Measurements from ENCODE around the gene AP1S3. TPM values are rescaled to one million over a fixed set of nuclear protein-coding genes. Genes with fewer than 3 reads are reported as not detected.

AP1S3 gene
- polyA plus RNA-seq, 1 experiment = 2.9 TPM

DNA sequence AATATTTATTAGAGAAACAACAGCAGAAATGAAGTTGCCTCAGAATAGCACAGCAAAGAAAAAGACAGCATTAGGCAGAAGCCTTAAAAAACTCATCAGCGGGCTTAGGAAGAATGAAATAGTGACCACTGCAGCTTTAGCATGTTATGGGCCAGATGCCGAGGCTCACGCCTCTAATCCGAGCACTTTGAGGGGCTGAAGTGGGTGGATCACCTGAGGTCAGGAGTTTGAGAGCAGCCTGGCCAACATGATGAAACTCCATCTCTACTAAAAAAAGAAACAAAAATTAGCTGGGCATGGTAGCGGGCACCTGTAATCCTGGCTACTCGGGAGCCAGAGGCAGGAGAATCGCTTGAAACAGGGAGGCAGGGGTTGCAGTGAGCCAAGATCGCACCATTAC is 32.4 kb downstream of the AP1S3 start:
- POLR2A ChIA-PET = no interaction called here
- no peak for TF ChIP-seq CTCF (IDR thresholded peaks at IDR 0.05; ENCODE audit: low read depth, low read length)
- DNase-seq (ENCODE audit: low read depth, low spot score) = no peak
- H3K27me3 ChIP-seq (ENCODE audit: control insufficient read depth, insufficient read depth, low read length) = no peaks in the 10 kb centered on the region
- H3K9me3 ChIP-seq (ENCODE audit: control insufficient read depth, insufficient read depth, low read length) = no peaks in the 10 kb centered on the region
- no peak overlapping the region for H3K27ac ChIP-seq (ENCODE audit: low read depth, low read length)
- CTCF ChIA-PET = no interaction called here
- no peak overlapping the region for H3K4me3 ChIP-seq (ENCODE audit: low read depth, low read length)

- Histone ChIP-seq H3K27ac (ENCODE audit: low read depth, low read length) (no peak overlapping the region), H3K9me3 (ENCODE audit: control insufficient read depth, insufficient read depth, low read length) (no peaks in the 10 kb centered on the region), H3K4me3 (ENCODE audit: low read depth, low read length) (no peak overlapping the region), H3K27me3 (ENCODE audit: control insufficient read depth, insufficient read depth, low read length) (no peaks in the 10 kb centered on the region)
- CTCF ChIA-PET = interaction anchor here (0.9 to 5.8 kb wide), 5 partner anchors 109 to 830 kb away, joined by 3 to 65 read pairs (median 12); no protein-coding TSS in a partner anchor
- POLR2A ChIA-PET = no interaction called here
- TF ChIP-seq CTCF (IDR thresholded peaks at IDR 0.05; ENCODE audit: low read depth, low read length) = no peak
- DNase-seq (ENCODE audit: low read depth, low spot score) = no peak
Measured at GRCh38 chr2:223801736-223802135, 35.6 kb downstream of the AP1S3 start.

- no peak for DNase-seq (ENCODE audit: low read depth, low spot score)
- H3K27ac ChIP-seq (ENCODE audit: low read depth, low read length) = no peak overlapping the region
- CTCF ChIA-PET = interaction anchor here (1.6 to 5.8 kb wide), 4 partner anchors 108 to 829 kb away, joined by 3 to 65 read pairs (median 30); no protein-coding TSS in a partner anchor
Measured at GRCh38 chr2:223800908-223801307, 36.5 kb downstream of the AP1S3 start.

DNA sequence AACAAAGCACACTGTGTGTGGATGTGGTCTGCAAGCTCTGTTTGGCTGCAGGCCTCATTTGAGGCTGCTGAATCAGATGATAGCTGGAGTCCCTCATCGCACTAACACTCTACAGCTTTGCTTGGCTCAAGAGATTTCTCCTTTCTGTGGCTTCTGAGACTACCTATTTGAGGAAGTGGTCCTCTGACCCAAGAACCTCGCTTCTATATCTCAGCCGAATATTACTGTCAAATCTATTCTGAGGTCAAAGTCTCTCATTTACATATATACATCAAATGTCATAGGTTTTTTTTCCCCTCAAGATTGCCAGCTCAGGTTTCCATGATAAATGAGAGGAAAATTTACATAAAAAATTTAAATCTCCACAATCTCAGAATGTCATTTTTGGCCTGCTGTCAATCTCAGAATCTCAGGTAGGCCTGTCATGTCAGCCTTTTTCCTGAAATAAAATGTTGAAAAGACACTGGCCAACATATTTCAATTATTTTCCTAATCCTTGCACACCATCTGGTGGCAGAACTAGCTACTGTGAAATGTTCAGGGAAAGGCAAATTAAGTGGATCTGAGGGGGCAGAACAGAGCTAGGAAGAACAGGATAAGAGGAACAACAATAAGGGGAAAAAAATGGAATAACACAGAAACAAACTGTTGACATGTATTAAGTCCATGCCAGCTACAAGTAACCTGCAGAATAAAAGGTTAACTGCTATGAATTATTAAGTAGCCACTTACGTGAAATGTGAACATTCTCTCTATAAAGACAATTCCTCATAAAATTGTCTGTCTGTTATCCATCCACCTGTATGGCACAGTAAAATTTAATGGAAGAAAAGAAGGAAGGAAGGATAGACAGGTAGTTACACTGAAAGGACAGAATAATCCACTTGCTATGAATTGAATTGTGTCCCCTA is 39.3 kb downstream of the AP1S3 start:
- TF ChIP-seq CTCF (IDR thresholded peaks at IDR 0.05; ENCODE audit: low read depth, low read length) = peak; percentile 78
- POLR2A ChIA-PET = interaction anchor here (0.5 to 0.6 kb wide), 3 partner anchors 95 to 827 kb away, joined by 3 to 6 read pairs (median 3); no protein-coding TSS in a partner anchor
- Histone ChIP-seq H3K27ac (ENCODE audit: low read depth, low read length) (no peak overlapping the region), H3K4me3 (ENCODE audit: low read depth, low read length) (no peak overlapping the region), H3K27me3 (ENCODE audit: control insufficient read depth, insufficient read depth, low read length) (no peaks in the 10 kb centered on the region), H3K9me3 (ENCODE audit: control insufficient read depth, insufficient read depth, low read length) (no peaks in the 10 kb centered on the region)
- no peak for DNase-seq (ENCODE audit: low read depth, low spot score)
- CTCF ChIA-PET = interaction anchor here (0.5 to 5.8 kb wide), 70 partner anchors 13 to 1204 kb away, joined by 3 to 65 read pairs (median 4); no protein-coding TSS in a partner anchor

More at GRCh38 chr2:223800908-223801307, 36.5 kb downstream of the AP1S3 start:
- H3K4me3 ChIP-seq (ENCODE audit: low read depth, low read length) = no peak overlapping the region
- no peaks in the 10 kb centered on the region for H3K9me3 ChIP-seq (ENCODE audit: control insufficient read depth, insufficient read depth, low read length)
- no peak for TF ChIP-seq CTCF (IDR thresholded peaks at IDR 0.05; ENCODE audit: low read depth, low read length)
- POLR2A ChIA-PET = interaction anchor here (0.5 kb wide), 1 partner anchor 1146 kb away, joined by 3 read pairs; no protein-coding TSS in a partner anchor
- H3K27me3 ChIP-seq (ENCODE audit: control insufficient read depth, insufficient read depth, low read length) = no peaks in the 10 kb centered on the region

DNA sequence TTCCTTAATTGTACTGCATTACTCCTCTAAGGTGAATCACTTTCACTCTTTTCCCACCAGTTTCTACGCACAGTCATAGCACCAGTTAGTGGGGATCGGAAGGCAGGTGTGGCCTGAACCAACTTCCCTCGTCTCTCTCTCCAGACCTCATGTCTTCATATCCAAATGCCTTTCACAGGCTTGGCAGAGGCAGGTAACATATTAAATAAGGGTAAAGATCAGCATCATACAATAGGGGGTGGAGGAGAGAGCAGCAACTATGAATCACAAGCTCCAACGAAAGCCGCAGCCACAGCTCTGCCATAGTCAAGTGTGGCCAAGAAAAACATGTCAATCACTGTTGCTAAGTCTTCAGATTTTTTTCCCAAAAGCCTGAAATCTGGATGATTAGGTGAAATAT is 40.3 kb downstream of the AP1S3 start:
- ChIA-PET CTCF (interaction anchor here (0.6 to 5.8 kb wide), 30 partner anchors 15 to 882 kb away, joined by 3 to 65 read pairs (median 7); no protein-coding TSS in a partner anchor), POLR2A (no interaction called here)
- no peak for DNase-seq (ENCODE audit: low read depth, low spot score)
- H3K4me3 ChIP-seq (ENCODE audit: low read depth, low read length) = no peak overlapping the region
- no peaks in the 10 kb centered on the region for H3K27me3 ChIP-seq (ENCODE audit: control insufficient read depth, insufficient read depth, low read length)
- H3K27ac ChIP-seq (ENCODE audit: low read depth, low read length) = no peak overlapping the region
- no peak for TF ChIP-seq CTCF (IDR thresholded peaks at IDR 0.05; ENCODE audit: low read depth, low read length)
- no peaks in the 10 kb centered on the region for H3K9me3 ChIP-seq (ENCODE audit: control insufficient read depth, insufficient read depth, low read length)
